SU-DHL-6 (cell line): Measurements from ENCODE around the gene LKAAEAR1.

Experiments used
- EZH2phosphoT487 ChIP-seq: fragments of 200-600 bp; sonication (generic), shearing (Covaris generic); conservative IDR thresholded peaks from 2 replicates; pipeline ENCODE4 v1.6.1; 2018; ENCODE audit warnings: mild to moderate bottlenecking, antibody characterized with exemption, low read length, moderate library complexity, mixed read lengths
- TF ChIP-seq, protein P1 (sequence below): fragments of 200-600 bp; sonication (generic); IDR thresholded peaks from one replicate; pipeline ENCODE4 v1.5.1; 2017; ENCODE audit warnings: antibody characterized with exemption, mild to moderate bottlenecking, low read length, moderate library complexity; ENCODE audit not compliant: insufficient read depth, poor library complexity, severe bottlenecking

DNA sequence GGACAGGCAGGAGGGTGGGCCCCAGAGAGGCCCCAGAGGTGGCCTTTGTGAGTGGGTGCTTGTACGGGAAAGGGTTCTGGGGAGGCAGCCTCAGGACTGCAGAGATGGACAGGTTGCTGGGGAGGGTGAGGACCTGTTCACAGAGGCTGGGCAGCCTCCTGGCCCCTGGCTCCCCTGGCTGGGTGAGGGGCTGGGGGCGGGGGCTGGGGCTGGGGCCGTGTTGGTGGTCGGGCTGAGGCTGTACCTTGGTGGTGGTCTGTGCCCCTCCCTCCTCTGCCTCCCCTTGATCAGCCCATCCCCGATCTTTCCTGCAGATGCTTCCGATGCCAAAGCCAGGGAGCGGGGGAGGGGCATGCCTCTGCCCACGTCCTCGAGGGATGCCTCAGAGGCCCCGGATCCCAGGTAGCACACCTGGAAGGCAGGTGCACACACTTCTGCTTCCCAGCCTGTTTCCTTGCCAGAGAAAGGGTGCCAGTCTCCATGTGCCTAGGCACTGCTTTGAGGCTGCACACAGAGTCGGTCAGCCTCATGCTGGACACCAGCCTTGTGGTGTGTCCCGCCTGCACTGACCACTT is 16.4 kb downstream of the LKAAEAR1 start:
- TF ChIP-seq, protein P1, sequence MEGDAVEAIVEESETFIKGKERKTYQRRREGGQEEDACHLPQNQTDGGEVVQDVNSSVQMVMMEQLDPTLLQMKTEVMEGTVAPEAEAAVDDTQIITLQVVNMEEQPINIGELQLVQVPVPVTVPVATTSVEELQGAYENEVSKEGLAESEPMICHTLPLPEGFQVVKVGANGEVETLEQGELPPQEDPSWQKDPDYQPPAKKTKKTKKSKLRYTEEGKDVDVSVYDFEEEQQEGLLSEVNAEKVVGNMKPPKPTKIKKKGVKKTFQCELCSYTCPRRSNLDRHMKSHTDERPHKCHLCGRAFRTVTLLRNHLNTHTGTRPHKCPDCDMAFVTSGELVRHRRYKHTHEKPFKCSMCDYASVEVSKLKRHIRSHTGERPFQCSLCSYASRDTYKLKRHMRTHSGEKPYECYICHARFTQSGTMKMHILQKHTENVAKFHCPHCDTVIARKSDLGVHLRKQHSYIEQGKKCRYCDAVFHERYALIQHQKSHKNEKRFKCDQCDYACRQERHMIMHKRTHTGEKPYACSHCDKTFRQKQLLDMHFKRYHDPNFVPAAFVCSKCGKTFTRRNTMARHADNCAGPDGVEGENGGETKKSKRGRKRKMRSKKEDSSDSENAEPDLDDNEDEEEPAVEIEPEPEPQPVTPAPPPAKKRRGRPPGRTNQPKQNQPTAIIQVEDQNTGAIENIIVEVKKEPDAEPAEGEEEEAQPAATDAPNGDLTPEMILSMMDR, result no peak
- TF ChIP-seq EZH2phosphoT487, result no peak
